ENCODE results near the gene NT5DC3. TPM values are rescaled to one million over a fixed set of nuclear protein-coding genes. Genes with fewer than 3 reads are reported as not detected.
"Not testable (repeated sequence)": the region's sequence is repeated elsewhere in the genome, so short reads cannot be mapped to it uniquely, and the experiment has no call there.

The NT5DC3 gene
- polyA plus RNA-seq, 5 donors, result 4.5 to 7.7 (median 5.3) TPM

DNA sequence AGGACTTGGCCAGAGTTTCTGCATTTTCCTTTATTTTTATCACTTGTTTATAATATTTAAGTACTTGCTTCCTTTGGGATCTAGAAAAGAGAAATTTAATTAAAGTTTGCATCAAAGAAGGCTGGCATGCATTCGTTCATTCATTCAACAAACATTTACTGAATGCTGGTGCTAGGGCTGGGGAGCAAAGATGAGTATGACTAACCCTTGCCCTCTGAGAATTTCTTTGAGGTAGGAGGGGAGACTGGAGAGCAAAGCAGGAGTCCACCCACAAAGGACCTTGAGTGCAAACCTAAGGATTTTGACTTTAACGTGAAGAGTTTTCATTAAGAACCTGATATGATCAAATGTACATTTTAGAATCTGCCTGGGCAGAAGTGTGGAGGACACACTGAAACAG, 16.1 kb upstream of the NT5DC3 start:
- DNase-seq, result no peak

DNA sequence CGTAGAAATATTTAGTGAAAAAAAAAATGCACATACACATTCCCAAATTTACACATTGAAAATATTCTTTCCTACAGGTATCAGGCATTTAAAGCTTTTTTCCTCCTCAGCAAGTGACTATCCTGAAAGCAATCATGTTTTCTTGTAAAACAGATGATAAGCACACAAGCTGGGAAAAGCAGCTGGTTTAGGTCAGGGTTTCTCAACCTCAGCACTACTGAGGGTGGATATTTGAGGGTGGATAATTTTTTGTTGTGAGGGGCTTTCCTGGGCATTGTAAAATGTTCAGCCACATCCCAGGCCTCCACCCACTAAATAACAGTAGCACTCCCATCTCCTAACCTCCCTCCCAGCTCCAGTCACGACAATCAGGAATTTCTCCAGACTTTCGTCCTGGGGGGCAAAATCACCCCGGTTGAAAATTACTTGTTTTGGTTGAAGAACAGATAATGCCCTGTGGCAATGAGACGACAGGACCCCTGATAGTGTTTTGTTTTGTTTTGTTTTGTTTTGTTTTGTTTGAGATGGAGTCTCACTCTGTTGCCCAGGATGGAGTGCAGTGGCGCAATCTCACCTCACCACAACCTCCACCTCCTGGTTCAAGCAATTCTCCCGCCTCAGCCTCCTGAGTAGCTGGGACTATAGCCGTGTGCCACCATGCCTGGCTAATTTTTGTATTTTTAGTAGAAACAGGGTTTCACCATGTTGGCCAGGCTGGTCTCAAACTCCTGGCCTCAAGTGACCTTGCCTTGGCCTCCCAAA, 15.0 kb upstream of the NT5DC3 start:
- no peak for DNase-seq

DNA sequence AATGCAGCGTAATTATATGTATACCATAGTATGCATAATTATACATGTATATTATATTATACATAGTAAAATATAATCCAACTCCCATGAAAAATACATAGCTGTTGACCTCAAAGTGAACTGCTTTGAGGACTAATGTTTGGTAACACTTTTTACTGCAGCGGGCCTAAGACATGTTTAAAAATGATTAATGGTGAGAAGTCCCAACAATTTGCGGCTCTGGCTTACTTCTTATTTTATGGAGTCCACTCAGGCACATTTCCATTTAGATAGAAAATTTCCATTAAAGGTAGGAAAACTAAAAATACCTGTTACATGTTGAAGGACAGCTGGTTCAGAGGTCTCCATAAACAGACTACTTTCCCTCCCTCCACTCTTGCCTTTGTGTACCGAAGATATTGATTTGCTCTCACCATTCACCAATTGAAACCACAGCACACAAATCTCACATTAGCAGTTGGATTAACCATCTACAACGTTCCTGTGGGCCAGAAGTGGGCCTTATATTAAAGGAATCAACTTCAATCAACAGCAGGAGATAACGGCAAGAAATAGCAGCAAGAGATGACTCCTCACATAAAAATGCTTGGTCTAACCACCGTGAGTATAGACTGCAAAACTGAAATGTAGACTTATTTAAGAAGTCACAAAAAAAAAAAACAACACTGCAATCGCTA, 14.1 kb upstream of the NT5DC3 start:
- DNase-seq, result no peak

DNA sequence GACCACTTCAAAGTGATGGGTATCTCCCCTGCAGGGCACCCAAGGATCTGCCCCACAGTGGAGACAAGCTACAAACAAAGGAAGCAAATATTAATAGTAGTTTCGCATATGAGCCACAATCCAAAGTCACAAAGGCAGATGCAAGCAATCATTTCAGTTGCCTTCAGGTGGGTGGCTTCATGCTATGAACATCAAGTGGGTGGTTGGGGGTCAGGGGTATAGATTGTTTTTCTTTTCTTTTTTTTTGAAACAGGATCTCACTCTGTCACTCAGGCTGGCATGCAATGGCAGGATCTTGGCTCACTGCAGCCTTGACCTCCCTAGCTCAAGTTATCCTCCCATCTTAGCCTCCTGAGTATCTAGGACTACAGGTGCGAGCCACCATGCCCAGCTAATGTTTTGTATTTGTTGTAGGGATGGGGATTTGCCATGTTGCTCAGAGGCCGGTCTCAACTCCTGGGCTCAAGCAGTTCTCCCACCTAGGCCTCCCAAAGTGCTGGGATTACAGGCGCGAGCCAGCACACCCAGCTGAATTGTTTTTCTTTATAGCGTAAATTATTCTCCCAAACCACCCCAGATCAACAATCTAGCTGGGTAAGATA, 13.4 kb upstream of the NT5DC3 start:
- DNase-seq, result no peak

DNA sequence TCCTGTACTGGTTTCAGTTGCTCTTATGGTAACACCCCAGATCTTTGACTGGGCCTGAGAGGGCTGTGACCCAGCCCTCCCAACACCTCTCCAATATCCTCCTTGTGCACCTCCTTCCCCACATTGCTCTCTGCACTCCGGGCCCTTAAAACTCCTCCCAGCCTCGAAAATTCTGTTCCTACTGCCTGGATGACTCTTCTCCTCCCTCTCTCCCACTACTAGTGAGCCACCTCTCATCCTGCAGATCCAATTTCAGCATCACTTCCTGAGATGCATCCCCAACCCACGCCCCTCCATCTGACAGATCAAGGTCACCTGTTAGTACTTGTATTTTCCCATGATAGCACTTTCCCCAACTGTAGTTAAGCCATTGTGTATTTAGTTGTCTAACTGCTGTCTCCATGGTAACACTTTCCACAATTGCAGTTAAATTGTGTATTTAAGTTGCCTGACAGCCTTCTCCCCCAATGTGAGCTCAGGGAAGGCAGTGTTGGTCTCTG, 11.5 kb upstream of the NT5DC3 start:
- no peak for DNase-seq

DNA sequence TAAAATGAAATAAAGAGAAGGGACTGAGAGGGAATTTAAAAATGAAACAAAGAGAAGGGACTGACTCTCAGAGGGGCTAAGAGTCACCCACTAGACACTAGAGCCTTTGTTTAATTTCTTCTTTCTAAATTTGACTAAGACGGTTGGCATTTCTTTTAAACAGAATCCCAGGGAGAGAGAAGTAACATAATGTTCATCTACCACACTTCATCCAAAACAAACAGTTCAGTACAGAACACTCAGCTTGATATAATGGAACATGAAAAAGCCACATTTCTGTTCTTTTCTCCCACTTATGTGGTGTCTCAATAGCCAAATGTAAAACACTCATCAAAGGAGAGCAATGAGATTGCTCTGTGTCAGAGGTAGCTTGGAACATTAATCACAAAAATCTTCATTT, 10.1 kb upstream of the NT5DC3 start:
- no peak for DNase-seq

DNA sequence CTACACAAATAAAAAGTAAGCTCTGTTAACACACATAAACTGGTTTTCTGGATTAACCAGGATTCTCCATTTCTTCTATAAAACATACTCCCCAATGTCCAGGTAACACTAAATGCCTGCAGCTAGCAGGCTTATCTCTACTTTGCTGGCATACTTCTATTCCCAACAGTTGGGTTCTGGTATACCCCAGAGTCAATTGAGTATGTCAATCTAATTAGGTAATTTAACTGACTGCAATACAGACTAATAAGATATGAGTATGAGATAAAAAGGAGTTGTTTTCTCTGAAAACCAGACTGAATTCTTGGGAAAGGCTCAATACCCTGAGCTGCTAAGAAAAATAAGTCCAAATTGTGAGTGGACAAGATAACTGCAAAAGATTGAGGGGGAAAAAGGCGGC, 9.4 kb upstream of the NT5DC3 start:
- DNase-seq, result no peak

DNA sequence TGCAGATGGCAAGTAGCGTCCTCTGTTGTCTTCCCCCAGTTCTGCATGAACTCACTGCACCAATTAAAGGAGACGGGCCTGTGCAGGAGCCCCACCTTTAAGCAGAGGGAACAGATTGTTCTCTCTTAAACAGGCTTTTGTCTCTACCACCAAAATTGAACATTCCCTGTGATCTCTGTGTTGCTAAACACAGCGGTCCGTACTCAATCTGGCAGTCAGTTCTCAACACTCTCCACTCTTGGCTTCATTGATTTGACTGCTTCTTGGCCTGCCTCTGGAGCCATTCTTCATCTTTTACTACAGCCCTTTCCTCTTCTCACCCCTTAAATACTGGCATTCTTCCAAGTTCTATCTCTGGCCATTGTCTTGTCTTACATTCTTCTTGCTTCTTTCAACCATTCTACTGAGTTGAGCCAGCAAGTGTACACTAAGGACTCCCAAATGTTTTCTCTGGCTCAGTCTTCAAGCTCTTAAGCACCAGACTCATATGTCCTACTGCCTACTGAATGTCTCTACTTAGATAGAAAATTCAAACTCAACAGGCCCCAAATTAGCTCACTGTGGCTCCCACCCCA, 8.0 kb upstream of the NT5DC3 start:
- DNase-seq, result no peak

DNA sequence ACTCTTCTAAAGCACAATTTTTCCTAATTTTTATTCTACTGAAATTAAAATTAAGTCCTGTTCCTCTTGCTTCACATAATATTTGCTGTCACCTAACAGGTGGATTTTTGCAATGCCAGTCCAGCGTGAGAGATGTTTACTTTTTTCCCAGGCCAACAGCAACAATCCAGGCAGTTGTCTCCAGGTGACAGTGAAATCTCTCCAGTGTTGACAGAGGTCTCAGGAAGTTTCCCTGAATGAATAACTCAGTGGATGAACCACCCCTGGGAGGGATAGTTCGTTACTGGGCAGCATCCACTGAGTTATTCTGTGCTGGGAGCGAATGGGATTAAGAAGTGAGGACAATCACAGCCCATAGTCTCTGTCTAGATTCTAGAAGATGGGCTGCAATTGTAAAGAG, 7.1 kb upstream of the NT5DC3 start:
- no peak for DNase-seq

DNA sequence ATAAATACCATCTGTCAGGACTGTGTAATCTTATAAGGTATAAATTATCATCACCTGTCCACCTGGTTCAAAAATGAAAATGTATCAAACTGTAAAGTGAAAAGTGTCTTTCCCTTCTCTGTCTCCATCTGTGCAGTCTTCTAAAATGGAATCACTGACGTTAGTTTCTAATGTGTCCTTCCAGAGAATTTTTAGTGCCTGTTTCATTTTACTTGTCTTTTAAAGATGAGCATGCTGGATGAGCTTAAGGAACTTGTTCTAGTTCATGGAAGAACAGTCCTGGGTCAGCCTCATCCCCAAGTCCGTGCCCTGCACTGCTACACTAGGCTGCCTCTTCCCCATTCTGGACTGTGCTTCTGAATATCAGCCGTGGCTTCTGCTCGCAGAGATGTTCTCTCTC, 5.4 kb upstream of the NT5DC3 start:
- DNase-seq, result no peak

DNA sequence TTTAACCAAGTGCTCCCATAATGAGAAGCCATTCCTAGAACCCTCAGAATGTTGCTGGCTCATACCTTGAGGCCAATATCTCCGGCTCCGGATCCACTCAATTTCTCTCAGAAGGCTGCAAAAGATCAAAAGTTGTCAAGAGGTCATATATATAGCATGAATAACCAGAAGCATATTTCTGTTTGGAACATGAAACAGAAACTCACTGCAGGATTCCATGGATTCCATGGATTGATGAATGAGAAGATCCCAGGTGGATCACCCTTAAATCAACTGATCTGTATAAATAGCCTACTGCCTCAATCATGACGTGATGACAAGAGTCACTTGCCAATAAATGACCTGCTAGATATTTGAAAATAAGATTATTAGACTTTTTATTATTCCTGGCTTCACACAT, 3.3 kb upstream of the NT5DC3 start:
- no peak for DNase-seq

DNA sequence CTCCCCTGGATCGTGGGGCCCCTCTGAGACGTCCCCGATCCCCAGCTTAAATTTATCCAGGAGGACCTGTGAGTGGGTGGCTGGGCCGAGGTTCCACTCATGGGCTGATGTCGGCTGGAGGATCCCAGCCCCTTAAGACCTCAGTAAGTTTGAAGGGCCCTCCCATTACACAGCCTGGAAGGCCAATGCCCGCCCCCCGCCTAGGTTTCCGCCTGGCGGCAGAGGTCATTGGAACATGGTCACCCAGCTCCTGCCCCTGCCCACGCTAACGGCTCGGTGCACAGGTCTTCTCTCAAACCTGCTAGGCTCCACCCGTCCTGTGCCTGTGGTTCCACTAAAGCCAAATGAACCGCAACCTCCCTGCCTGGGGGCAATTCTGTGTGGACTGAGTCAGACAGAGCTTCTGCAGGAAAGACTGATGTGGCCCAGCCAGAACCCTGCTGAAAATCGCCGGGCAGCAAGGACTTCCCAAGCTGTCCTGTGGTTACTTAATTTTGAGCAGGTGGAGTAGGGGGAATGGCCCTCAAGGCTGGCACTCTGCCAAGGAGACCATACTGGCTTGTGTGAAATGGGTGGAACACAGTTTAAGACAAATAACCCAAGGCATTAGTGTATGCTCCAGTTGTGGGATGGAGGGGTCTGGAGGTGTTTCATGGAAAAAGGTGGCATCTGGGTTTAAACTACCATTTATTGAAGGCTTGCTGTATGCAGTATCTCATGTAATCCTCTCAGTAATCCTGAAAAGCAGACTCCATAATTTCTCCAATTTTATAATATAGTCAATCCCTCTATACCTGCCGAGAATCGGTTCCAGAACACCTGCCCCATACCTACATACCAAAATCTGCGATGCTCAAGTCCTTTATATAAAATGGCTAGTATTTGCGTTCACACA, 903 bp upstream of the NT5DC3 start:
- no peak for DNase-seq

DNA sequence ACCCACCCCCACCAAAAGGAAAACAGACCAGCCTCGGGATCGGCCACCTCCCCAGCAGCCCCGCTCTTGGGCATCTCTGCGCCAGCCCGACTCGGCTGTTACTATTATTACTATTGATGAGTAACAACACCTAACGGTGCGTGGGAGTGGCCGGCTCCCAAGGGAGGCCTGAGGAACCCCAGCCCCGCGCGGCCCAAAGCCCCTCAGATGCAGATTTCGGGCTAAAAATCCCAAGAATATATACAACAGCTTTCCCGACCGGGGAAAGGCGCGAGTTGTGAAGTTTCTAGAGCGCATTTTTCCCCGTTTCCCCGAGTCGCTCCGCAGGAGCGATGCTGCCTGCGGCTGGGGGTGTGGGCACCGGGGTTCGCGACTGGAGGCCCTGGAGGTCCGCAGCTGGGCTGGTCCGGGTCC, 565 bp downstream of the NT5DC3 start:
- DNase-seq, result no peak

DNA sequence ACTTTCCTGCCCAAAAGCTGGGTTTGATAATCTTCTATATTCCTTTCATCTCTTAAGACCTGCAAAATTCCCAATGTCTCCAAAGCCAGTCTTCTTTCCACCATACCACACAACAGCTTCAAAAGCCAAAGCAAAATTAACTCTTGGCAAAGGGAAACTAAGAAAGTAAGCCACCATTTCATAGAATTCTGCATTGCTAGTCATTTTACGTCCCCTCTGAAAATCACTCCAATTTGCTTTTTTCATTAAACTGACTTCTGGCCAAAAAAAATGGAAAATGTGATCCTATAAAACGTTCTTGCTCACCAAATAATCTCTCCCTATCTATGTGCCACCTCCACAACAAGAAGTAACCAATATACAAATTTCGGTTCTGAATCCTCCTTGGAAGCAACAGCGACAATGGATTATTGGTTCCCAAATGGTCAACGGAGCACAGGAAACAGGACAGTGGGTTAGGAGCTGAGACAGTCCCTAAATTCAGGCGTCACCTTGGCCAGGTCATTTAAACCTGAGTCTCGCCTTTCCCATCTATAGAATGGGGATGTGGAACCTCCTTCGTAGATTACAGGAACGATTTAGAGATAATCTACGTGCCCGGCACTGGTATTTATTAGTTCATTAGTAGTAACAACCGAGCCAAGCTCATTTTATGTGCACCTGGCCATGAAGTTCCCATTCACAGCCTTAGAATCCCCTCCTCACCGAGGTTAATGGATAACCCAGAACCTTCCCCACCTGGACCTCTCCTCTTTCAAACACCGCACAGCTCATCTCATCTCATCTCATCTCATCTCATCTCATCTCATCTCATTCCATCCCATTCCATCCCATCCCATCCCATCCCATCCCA, 1.2 kb downstream of the NT5DC3 start:
- DNase-seq, result no peak

DNA sequence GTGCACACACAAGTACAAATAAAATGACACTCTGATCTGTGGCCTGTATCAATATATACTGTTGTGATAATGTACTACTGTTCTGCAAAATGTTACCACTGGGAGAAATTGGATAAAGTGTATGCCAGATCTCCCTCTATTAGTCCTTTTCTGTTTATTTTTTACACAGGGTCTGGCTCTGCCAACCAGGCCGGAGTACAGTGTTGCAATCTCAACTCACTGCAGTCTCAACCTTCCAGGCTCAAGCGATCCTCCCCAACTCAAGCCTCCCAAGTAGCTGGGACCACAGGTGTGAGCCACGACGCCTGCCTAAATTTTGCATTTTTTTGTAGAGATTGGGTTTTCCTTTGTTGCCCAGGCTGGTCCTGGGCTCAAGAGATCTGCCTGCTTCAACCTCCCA, 1.9 kb downstream of the NT5DC3 start:
- DNase-seq, result no peak

DNA sequence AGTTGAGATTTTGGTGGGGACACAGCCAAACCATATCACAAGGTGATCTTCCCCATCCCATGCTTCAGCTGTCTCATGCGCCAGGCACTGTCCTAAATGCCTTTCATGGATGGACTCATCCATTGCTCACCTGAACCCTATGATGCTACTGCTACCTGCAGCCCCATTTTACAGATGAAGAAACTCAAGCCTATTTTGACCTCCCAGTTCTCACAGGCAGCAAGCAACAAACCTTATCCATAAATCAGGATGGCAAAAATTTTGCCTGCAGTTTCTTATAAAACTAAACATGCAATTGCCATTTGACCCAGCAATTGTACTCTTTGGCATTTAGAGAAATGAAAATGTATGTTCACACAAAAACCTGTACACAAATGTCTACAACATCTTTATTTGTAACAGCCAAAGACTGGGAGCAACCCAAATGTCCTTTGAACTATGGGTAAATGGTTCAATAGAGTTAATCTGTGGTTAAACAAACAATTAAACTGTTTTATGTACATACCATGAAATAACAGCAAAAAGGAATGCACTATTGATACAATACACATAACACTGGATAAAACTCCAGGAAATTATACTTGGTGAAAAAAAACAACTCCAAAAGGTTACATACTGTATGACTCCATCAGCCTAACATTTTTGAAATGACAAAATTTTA, 2.6 kb downstream of the NT5DC3 start:
- DNase-seq, result no peak

DNA sequence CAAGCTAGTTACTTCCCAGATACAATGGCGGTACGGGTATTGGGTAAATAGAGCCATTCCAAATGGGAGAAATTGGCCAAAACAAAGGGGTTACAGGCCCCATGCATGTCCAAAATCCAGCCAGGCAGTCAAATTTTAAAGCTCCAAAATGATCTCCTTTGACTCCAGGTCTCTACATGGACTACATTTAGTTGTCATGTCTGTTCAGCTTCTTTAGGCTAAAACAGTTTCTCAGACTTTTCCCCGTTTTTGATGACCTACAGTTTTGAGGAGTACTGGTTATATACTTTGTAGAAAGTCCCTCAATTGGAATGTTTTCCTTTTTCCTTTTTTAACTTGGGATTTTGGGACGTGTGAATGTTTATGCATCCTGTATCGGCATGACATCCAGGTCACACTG, 4.7 kb downstream of the NT5DC3 start:
- DNase-seq, result no peak

DNA sequence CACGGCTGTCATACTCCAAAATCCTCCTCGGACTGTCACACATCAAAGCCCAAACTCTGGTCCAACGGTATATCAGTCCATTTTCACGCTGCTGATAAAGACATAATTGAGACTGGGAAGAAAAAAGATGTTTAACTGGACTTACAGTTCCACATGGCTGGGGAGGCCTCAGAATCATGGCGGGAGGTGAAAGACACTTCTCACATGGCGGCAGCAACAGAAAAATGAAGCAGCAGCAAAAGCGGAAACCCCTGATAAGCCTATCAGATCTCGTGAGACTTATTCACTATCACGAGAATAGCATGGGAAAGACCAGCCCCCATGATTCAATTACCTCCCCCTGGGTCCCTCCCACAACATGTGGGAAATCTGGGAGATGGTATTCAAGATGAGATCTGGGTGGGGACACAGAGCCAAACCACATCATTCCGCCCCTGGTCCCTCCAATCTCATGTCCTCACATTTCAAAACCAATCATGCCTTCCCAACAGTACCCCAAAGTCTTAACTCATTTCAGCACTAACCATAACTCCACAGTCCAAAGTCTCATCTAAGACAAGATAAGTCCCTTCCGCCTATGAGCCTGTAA, 5.2 kb downstream of the NT5DC3 start:
- not testable (repeated sequence) for DNase-seq

DNA sequence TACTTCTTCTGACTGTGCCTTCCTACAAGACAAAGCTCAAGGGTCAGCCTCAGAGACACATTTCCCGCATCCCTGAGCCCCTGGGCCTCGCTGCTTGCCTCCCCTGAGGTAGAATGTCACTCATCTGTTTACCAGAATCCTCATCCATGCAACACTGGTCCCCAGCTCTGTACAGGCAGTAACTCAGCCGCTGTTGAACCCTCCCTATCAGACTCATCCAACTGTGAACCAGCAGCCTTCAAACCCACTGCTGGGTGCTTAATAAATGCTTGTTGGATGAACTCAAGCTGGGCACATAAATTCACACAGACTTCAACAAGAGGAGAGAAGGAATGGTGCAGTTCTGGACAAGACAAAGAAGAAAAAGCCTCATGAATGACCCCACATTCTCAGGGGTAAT, 6.1 kb downstream of the NT5DC3 start:
- no peak for DNase-seq

DNA sequence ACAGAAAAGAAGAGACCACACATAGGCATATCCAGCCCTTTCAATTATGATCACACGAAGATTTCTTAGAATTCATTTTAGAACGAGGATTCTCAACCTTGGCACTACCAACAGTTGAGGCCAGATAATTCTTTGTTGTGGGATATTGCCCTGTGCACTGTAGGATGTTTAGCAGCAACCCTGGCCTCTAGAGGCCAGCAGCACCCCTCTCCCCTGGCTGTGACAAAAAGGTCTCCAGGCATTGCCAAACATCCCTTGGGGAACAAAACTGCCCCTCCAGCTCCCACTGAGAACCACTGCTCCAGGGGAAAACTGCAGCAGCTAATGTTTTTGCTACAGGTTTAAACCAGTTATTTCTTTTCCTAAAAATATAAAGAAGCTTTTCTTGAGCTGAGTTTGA, 7.1 kb downstream of the NT5DC3 start:
- no peak for DNase-seq
